H9 (cell line): ENCODE measurements around the gene HS3ST2. TPM values are rescaled to one million over a fixed set of nuclear protein-coding genes. Genes with fewer than 3 reads are reported as not detected.
A peak's percentile ranks its signal among the peaks of the same experiment; 100 is the strongest.

Source experiments
- DNase-seq: peaks from one replicate; pipeline ENCODE4 v3.0.0-alpha.2; 2017
- H2AFZ ChIP-seq: one replicate; pipeline ENCODE4 v1.6.1; 2013; ENCODE audit warnings: mild to moderate bottlenecking, low read length, control low read depth, moderate library complexity
- H2AK5ac ChIP-seq: 2 replicates; pipeline ENCODE4 v1.6.1; 2013; ENCODE audit warnings: low read length, control low read depth, mixed read lengths; ENCODE audit not compliant: insufficient read length
- H2BK120ac ChIP-seq: one replicate; pipeline ENCODE4 v1.6.1; 2013; ENCODE audit warnings: low read depth, mild to moderate bottlenecking, low read length, control low read depth, inconsistent platforms; ENCODE audit not compliant: poor library complexity, severe bottlenecking
- H2BK12ac ChIP-seq: 2 replicates; pipeline ENCODE4 v1.6.1; 2013; ENCODE audit warnings: low read length, control low read depth, mixed read lengths, low read depth; ENCODE audit not compliant: insufficient read length
- H2BK15ac ChIP-seq: 2 replicates; pipeline ENCODE4 v1.6.1; 2013; ENCODE audit warnings: low read depth, low read length, control low read depth
- H2BK20ac ChIP-seq: one replicate; pipeline ENCODE4 v1.6.1; 2013; ENCODE audit warnings: low read depth, mild to moderate bottlenecking, low read length, control low read depth, inconsistent platforms; ENCODE audit not compliant: poor library complexity, severe bottlenecking
- H2BK5ac ChIP-seq: 2 replicates; pipeline ENCODE4 v1.6.1; 2013; ENCODE audit warnings: low read length, control low read depth, mixed read lengths; ENCODE audit not compliant: insufficient read length
- H3K14ac ChIP-seq: 2 replicates; pipeline ENCODE4 v1.6.1; 2013; ENCODE audit warnings: low read length, control low read depth; ENCODE audit not compliant: insufficient read depth
- H3K18ac ChIP-seq: 2 replicates; pipeline ENCODE4 v1.6.1; 2013; ENCODE audit warnings: low read depth, mild to moderate bottlenecking, mixed read lengths, low read length, control low read depth; ENCODE audit not compliant: insufficient read length
- H3K23ac ChIP-seq: 2 replicates; pipeline ENCODE4 v1.6.1; 2013; ENCODE audit warnings: low read length, control low read depth, mixed read lengths, low read depth; ENCODE audit not compliant: insufficient read length
- H3K23me2 ChIP-seq: 2 replicates; pipeline ENCODE4 v1.6.1; 2013; ENCODE audit warnings: low read depth, mild to moderate bottlenecking, mixed read lengths, low read length, control low read depth; ENCODE audit not compliant: insufficient read length, poor library complexity, severe bottlenecking
- H3K27ac ChIP-seq: 2 replicates; pipeline ENCODE4 v1.5.1; 2013; ENCODE audit warnings: low read length, control low read depth, mixed read lengths, low read depth; ENCODE audit not compliant: insufficient read length
- H3K27me3 ChIP-seq: 2 replicates; pipeline ENCODE4 v1.6.1; 2013; ENCODE audit warnings: low read length, control low read depth, inconsistent platforms; ENCODE audit not compliant: insufficient read depth
- H3K4ac ChIP-seq: 2 replicates; pipeline ENCODE4 v1.6.1; 2013; ENCODE audit warnings: low read depth, mild to moderate bottlenecking, control low read depth, inconsistent platforms, low read length, moderate library complexity
- H3K4me1 ChIP-seq: 2 replicates; pipeline ENCODE4 v1.6.1; 2013; ENCODE audit warnings: low read length, control low read depth, inconsistent platforms; ENCODE audit not compliant: insufficient read depth
- H3K4me2 ChIP-seq: 2 replicates; pipeline ENCODE4 v1.6.1; 2013; ENCODE audit warnings: low read length, control low read depth, mixed read lengths; ENCODE audit not compliant: insufficient read length, insufficient read depth
- H3K56ac ChIP-seq: 2 replicates; pipeline ENCODE4 v1.6.1; 2013; ENCODE audit warnings: low read depth, mild to moderate bottlenecking, mixed read lengths, low read length, control low read depth; ENCODE audit not compliant: insufficient read length
- H3K79me1 ChIP-seq: 2 replicates; pipeline ENCODE4 v1.6.1; 2013; ENCODE audit warnings: low read depth, mild to moderate bottlenecking, moderate library complexity, low read length, control low read depth, inconsistent platforms; ENCODE audit not compliant: insufficient read depth, poor library complexity, severe bottlenecking
- H3K79me2 ChIP-seq: 2 replicates; pipeline ENCODE4 v1.6.1; 2013; ENCODE audit warnings: low read length, control low read depth, inconsistent platforms; ENCODE audit not compliant: insufficient read depth
- H3K9ac ChIP-seq: 2 replicates; pipeline ENCODE4 v1.6.1; 2013; ENCODE audit warnings: low read length, control low read depth, mixed read lengths; ENCODE audit not compliant: insufficient read length; ENCODE audit errors: extremely low read depth
- H3K9me3 ChIP-seq: one replicate; pipeline ENCODE4 v1.6.1; 2013; ENCODE audit warnings: low read depth, low read length, inconsistent platforms; ENCODE audit not compliant: control insufficient read depth
- H3T11ph ChIP-seq: one replicate; pipeline ENCODE4 v1.6.1; 2013; ENCODE audit warnings: mild to moderate bottlenecking, low read length, control low read depth, inconsistent platforms
- H4K20me1 ChIP-seq: one replicate; pipeline ENCODE4 v1.6.1; 2013; ENCODE audit not compliant: control insufficient read depth, insufficient read length, insufficient read depth
- H4K5ac ChIP-seq: 2 replicates; pipeline ENCODE4 v1.6.1; 2013; ENCODE audit warnings: low read depth, mild to moderate bottlenecking, mixed read lengths, low read length, control low read depth; ENCODE audit not compliant: insufficient read length
- H4K8ac ChIP-seq: replicated peaks from 2 replicates; pipeline ENCODE4 v1.6.1; 2013; ENCODE audit warnings: low read length, control low read depth, mixed read lengths, low read depth; ENCODE audit not compliant: insufficient read length
- H4K91ac ChIP-seq: 2 replicates; pipeline ENCODE4 v1.6.1; 2013; ENCODE audit warnings: low read depth, mild to moderate bottlenecking, moderate library complexity, mixed read lengths, low read length, control low read depth; ENCODE audit not compliant: insufficient read length
- H3K27ac Mint-ChIP-seq, 3 experiments: 2 replicates in 2 of 3; 3 replicates in 1 of 3; pipeline ENCODE4 v1.8.0; 2020 to 2021; ENCODE audit warnings: mixed read lengths in 3 of 3, mild to moderate bottlenecking in 1 of 3, moderate library complexity in 1 of 3
- H3K27me3 Mint-ChIP-seq: 2 replicates; pipeline ENCODE4 v1.8.0; 2021; ENCODE audit warnings: low read depth, mild to moderate bottlenecking, moderate library complexity, mixed read lengths
- H3K36me3 Mint-ChIP-seq, 3 experiments: 2 replicates in 2 of 3; 3 replicates in 1 of 3; pipeline ENCODE4 v1.8.0; 2020 to 2021; ENCODE audit warnings: low read depth in 3 of 3, mixed read lengths in 3 of 3; ENCODE audit not compliant: insufficient read depth in 1 of 3
- H3K4me1 Mint-ChIP-seq, 2 experiments: 2 replicates each; pipeline ENCODE4 v1.8.0; 2020; ENCODE audit warnings: mixed read lengths in 2 of 2
- H3K4me3 Mint-ChIP-seq, 2 experiments: 2 replicates in 1 of 2; 3 replicates in 1 of 2; pipeline ENCODE4 v1.8.0; 2020 to 2021; ENCODE audit warnings: mild to moderate bottlenecking in 2 of 2, mixed read lengths in 2 of 2, moderate library complexity in 1 of 2
- H3K9me3 Mint-ChIP-seq, 2 experiments: 2 replicates in 1 of 2; 3 replicates in 1 of 2; pipeline ENCODE4 v1.8.0; 2020; ENCODE audit warnings: mild to moderate bottlenecking in 2 of 2, mixed read lengths in 2 of 2, moderate library complexity in 1 of 2
- CTCF ChIP-seq: fragments of 200-600 bp; sonication (generic); conservative IDR thresholded peaks from 3 replicates; pipeline ENCODE4 v1.8.0; 2021; ENCODE audit warnings: antibody characterized with exemption, mild to moderate bottlenecking
- WGBS: extraction: QIAGEN DNeasy Blood & Tissue Kit; methylation state at CpG from one replicate; pipeline ENCODE4 v1.1.7; 2013; ENCODE audit warnings: missing lambda C conversion rate, low lambda C conversion rate, mixed read lengths; ENCODE audit not compliant: insufficient read length; ENCODE audit errors: extremely low coverage; 5-methylcytosine and 5-hydroxymethylcytosine counted together
- total RNA-seq: library from RNA; stranded (reverse); gene quantifications from 2 replicates; pipeline ENCODE4 v1.2.1, GENCODE V29; 2021

Gene HS3ST2
- total RNA-seq, 1 experiment from 2014 or later, result 3.1 TPM

GRCh38 chr16:22814711-22815105 lies 746 bp downstream of the HS3ST2 start:
- H3K14ac ChIP-seq, result peak overlapping the region; percentile 55; the same call in 1 of the 2 replicates
- H2BK12ac ChIP-seq, result no peak overlapping the region
- Mint-ChIP-seq H3K9me3 (no peaks in the 10 kb centered on the region), H3K4me3 (peak overlapping the region; percentile 77 to 85), H3K27ac (no peak overlapping the region), H3K27me3 (peaks cover 55% of the 10 kb centered on the region), H3K36me3 (no peaks in the 10 kb centered on the region; a peak in 1 of 7 replicates), H3K4me1 (peaks cover 10% of the 10 kb centered on the region in 2 experiments)
- H3K23me2 ChIP-seq, result peaks cover 19% of the 10 kb centered on the region
- H4K20me1 ChIP-seq, result no peaks in the 10 kb centered on the region
- no peak overlapping the region; the same call in 1 of the 2 replicates for H2BK15ac ChIP-seq
- H2BK20ac ChIP-seq, result no peak overlapping the region
- no peaks in the 10 kb centered on the region for H3K79me1 ChIP-seq
- no peak overlapping the region for H3K56ac ChIP-seq
- no peaks in the 10 kb centered on the region for H3K4me1 ChIP-seq
- no peak overlapping the region for H3K9ac ChIP-seq
- H3K27ac ChIP-seq, result no peak overlapping the region
- no peaks in the 10 kb centered on the region for H3K79me2 ChIP-seq
- H3K18ac ChIP-seq, result no peak overlapping the region
- DNase-seq, result peak; percentile 57
- H3T11ph ChIP-seq, result no peak overlapping the region
- no peak overlapping the region for H2BK120ac ChIP-seq
- no peak overlapping the region for H2AFZ ChIP-seq
- H3K27me3 ChIP-seq, result peaks cover 9% of the 10 kb centered on the region; the same call in 1 of the 2 replicates
- peak overlapping the region; percentile 58 for H3K4me2 ChIP-seq
- H3K9me3 ChIP-seq, result no peaks in the 10 kb centered on the region
- H2BK5ac ChIP-seq, result no peak overlapping the region
- no peak overlapping the region for H4K91ac ChIP-seq
- TF ChIP-seq CTCF, result no peak
- WGBS, result no CpG with 5 or more reads among the region's 41 CpGs
- no peak overlapping the region for H4K8ac ChIP-seq
- no peak overlapping the region for H3K23ac ChIP-seq
- no peak overlapping the region for H2AK5ac ChIP-seq
- H3K4ac ChIP-seq, result no peak overlapping the region
- no peak overlapping the region for H4K5ac ChIP-seq
